ENCODE data around the gene CCDC15.

CCDC15 gene

GRCh38 chr11:124934862-124935547 lies 19.0 kb upstream of the CCDC15 start:
- POLR2A ChIA-PET (ENCODE audit: low non-redundant PET): no interaction called here
- no peak for DNase-seq (ENCODE audit: low spot score)
- TF ChIP-seq CTCF (conservative IDR thresholded peaks at IDR 0.05; ENCODE audit: low read depth): no peak
- no peak overlapping the region for H3K27ac ChIP-seq
- CTCF ChIA-PET: interaction anchor here (0.6 to 1.2 kb wide), 2 partner anchors 11 to 202 kb away, joined by 3 read pairs; no protein-coding TSS in a partner anchor

GRCh38 chr11:124935548-124936514 lies 18.2 kb upstream of the CCDC15 start, which contains the start of gene HEPACAM:
Gene HEPACAM, minus strand, starts transcription at chr11:124936047. Its CDS starts 41 bp downstream, at chr11:124936006.
- no peak within 1 kb of the TSS for H3K27ac ChIP-seq
- POLR2A ChIA-PET (ENCODE audit: low non-redundant PET): no interaction called here
- no peak for DNase-seq (ENCODE audit: low spot score)
- TF ChIP-seq CTCF (conservative IDR thresholded peaks at IDR 0.05; ENCODE audit: low read depth): no peak
- CTCF ChIA-PET: interaction anchor here (0.6 kb wide), 1 partner anchor 148 kb away, joined by 3 read pairs; no protein-coding TSS in a partner anchor

- H3K27ac ChIP-seq: no peak overlapping the region
- no peak for DNase-seq (ENCODE audit: low spot score)
- ChIA-PET POLR2A (ENCODE audit: low non-redundant PET) (no interaction called here), CTCF (no interaction called here)
- no peak for TF ChIP-seq CTCF (conservative IDR thresholded peaks at IDR 0.05; ENCODE audit: low read depth)
Measured at GRCh38 chr11:124937336-124937935, 16.6 kb upstream of the CCDC15 start.

- no peak overlapping the region for H3K27ac ChIP-seq
- ChIA-PET POLR2A (ENCODE audit: low non-redundant PET) (no interaction called here), CTCF (no interaction called here)
- DNase-seq (ENCODE audit: low spot score): no peak
- no peak for TF ChIP-seq CTCF (conservative IDR thresholded peaks at IDR 0.05; ENCODE audit: low read depth)
Measured at GRCh38 chr11:124938206-124938765, 15.7 kb upstream of the CCDC15 start.

GRCh38 chr11:124938970-124939369 lies 15.0 kb upstream of the CCDC15 start:
- no peak for TF ChIP-seq CTCF (conservative IDR thresholded peaks at IDR 0.05; ENCODE audit: low read depth)
- POLR2A ChIA-PET (ENCODE audit: low non-redundant PET): no interaction called here

GRCh38 chr11:124941703-124942102 lies 12.3 kb upstream of the CCDC15 start:
- no peak for TF ChIP-seq CTCF (conservative IDR thresholded peaks at IDR 0.05; ENCODE audit: low read depth)
- ChIA-PET POLR2A (ENCODE audit: low non-redundant PET) (no interaction called here), CTCF (interaction anchor here (0.7 kb wide), 1 partner anchor 66 kb away, joined by 3 read pairs; no protein-coding TSS in a partner anchor)
- H3K27ac ChIP-seq: no peak overlapping the region
- no peak for DNase-seq (ENCODE audit: low spot score)

More at GRCh38 chr11:124938970-124939369, 15.0 kb upstream of the CCDC15 start:
- CTCF ChIA-PET: no interaction called here
- H3K27ac ChIP-seq: no peak overlapping the region
- DNase-seq (ENCODE audit: low spot score): no peak
